Superior temporal gyrus (tissue), 1 donor: ENCODE measurements around the gene PTGFRN.

Experiments
- DNase-seq: peaks from one replicate; pipeline ENCODE4 v3.0.0-alpha.2; 2016; ENCODE audit errors: extremely low spot score

Gene PTGFRN

GRCh38 chr1:117033772-117034171 lies 124.1 kb downstream of the PTGFRN start:
- DNase-seq: no peak

- no peak for DNase-seq
Observed at GRCh38 chr1:117034791-117035290, 125.1 kb downstream of the PTGFRN start.

- DNase-seq: no peak
Observed at GRCh38 chr1:117036018-117036461, 126.3 kb downstream of the PTGFRN start.

DNA sequence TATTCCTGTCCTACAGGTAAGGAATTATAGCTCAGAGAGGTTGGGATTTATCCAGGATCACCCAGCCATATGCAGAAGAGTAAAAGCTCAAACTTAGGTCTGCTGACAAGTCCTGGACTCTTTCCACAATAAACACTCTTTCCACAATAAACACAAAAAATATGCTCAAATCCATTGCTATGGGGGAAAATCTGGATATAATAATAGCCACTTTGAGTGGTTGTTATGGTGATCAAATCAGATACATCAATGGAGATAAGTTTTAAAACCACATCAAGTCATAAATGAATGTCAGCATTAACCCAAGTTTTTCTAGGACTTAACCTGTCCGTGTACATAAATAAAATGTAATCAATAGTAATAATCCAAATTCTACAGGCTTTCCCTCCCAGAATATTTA lies 128.1 kb downstream of the PTGFRN start:
- DNase-seq: no peak

GRCh38 chr1:117038236-117038635 lies 128.5 kb downstream of the PTGFRN start:
- DNase-seq: no peak
